Gastrocnemius medialis (tissue), 4 donors: ENCODE data around the gene MATN3.

Experiments
- CTCF ChIP-seq, 5 experiments: fragments of 450-650 bp in 3 of 5; fragments of 200-600 bp in 2 of 5; sonication (generic) in 2 of 5; IDR thresholded peaks in 4 of 5; conservative IDR thresholded peaks in 1 of 5; 1 replicate in 4 of 5; 2 replicates in 1 of 5; pipeline ENCODE4 v1.5.1; 2016 to 2019; ENCODE audit warnings: antibody characterized with exemption in 5 of 5, mild to moderate bottlenecking in 3 of 5, moderate library complexity in 3 of 5
- POLR2A ChIP-seq, 2 donors: fragments of 450-650 bp; IDR thresholded peaks; one replicate each; pipeline ENCODE4 v1.6.1; 2017; ENCODE audit warnings: antibody characterized with exemption in 2 of 2, mild to moderate bottlenecking in 2 of 2, moderate library complexity in 2 of 2

GRCh38 chr2:19971691-19972090 is 40.8 kb downstream of the MATN3 start:
- TF ChIP-seq POLR2A (IDR thresholded peaks at IDR 0.05), result no peak
- TF ChIP-seq CTCF (IDR thresholded peaks at IDR 0.05 in 4 of 5, conservative IDR thresholded peaks at IDR 0.05 in 1 of 5), result no peak
